MM.1S (cell line): ENCODE measurements around the gene PCDH18.

Experiments
- CTCF ChIP-seq: fragments of 300-600 bp; sonication (generic); IDR thresholded peaks from 2 replicates; pipeline ENCODE4 v1.5.1; 2016; ENCODE audit warnings: antibody characterized with exemption, low read length, mixed read lengths
- EZH2 ChIP-seq: fragments of 300-600 bp; sonication (generic); optimal IDR thresholded peaks from 2 replicates; pipeline ENCODE3; 2017; ENCODE audit warnings: low read depth, mild to moderate bottlenecking, antibody characterized with exemption, low read length, mixed read lengths
- EZH2phosphoT487 ChIP-seq: fragments of 300-600 bp; sonication (generic); IDR thresholded peaks from 2 replicates; pipeline ENCODE4 v1.6.1; 2018; ENCODE audit warnings: antibody characterized with exemption, low read length

DNA sequence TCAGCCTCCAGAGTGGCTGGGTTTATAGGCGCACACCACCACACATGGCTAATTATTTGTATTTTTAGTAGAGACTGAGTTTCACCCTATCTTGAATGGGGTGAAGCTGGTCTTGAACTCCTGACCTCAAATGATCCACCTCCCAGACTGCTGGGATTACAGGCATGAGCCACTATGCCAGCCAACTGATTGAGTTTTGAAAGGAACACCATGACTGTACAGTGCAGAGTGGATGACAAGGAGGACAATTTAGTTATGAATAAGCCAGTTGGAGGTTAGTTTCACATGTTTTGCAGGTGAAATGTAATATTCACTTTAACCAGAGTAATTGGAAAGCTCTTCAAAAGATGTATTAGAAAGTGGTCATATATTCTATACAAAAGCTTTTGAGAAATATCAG lies 60.8 kb downstream of the PCDH18 start:
- TF ChIP-seq CTCF (no peak), EZH2 (no peak), EZH2phosphoT487 (no peak)
